Kidney epithelial cell (primary cell): ENCODE results near the gene ABI3BP. TPM values are rescaled to one million over a fixed set of nuclear protein-coding genes. Genes with fewer than 3 reads are reported as not detected.

Experiments used
- DNase-seq: peaks from one replicate; pipeline ENCODE4 v3.0.0-alpha.2; 2010; ENCODE audit warnings: low read depth
- H3K27me3 ChIP-seq: 2 replicates; pipeline ENCODE4 v1.6.0; 2011; ENCODE audit warnings: low read length; ENCODE audit not compliant: control insufficient read depth, insufficient read depth
- H3K36me3 ChIP-seq: 2 replicates; pipeline ENCODE4 v1.5.1; 2011; ENCODE audit warnings: low read length; ENCODE audit not compliant: control insufficient read depth, insufficient read depth
- H3K4me3 ChIP-seq: 2 replicates; pipeline ENCODE4 v1.5.1; 2011; ENCODE audit warnings: low read depth, mild to moderate bottlenecking, control low read depth, low read length
- total RNA-seq: library from RNA; depleted of rRNA; stranded (reverse); fragments of >200 nt; gene quantifications from 2 replicates; pipeline ENCODE4 v1.2.3, GENCODE V29; 2015
- TF ChIP-seq, protein P1 (sequence below): IDR thresholded peaks from 2 replicates; pipeline ENCODE4 v1.5.1; 2011; ENCODE audit warnings: mild to moderate bottlenecking, moderate library complexity, low read length, control low read depth, inconsistent platforms; ENCODE audit not compliant: insufficient read depth, poor library complexity, severe bottlenecking

The ABI3BP gene
- total RNA-seq, 1 donor from 2014 or later = 0.84 TPM

- Histone ChIP-seq H3K27me3 (no peaks in the 10 kb centered on the region), H3K36me3 (no peaks in the 10 kb centered on the region), H3K4me3 (no peak overlapping the region)
- peak; percentile 44 for DNase-seq
- TF ChIP-seq, protein P1, sequence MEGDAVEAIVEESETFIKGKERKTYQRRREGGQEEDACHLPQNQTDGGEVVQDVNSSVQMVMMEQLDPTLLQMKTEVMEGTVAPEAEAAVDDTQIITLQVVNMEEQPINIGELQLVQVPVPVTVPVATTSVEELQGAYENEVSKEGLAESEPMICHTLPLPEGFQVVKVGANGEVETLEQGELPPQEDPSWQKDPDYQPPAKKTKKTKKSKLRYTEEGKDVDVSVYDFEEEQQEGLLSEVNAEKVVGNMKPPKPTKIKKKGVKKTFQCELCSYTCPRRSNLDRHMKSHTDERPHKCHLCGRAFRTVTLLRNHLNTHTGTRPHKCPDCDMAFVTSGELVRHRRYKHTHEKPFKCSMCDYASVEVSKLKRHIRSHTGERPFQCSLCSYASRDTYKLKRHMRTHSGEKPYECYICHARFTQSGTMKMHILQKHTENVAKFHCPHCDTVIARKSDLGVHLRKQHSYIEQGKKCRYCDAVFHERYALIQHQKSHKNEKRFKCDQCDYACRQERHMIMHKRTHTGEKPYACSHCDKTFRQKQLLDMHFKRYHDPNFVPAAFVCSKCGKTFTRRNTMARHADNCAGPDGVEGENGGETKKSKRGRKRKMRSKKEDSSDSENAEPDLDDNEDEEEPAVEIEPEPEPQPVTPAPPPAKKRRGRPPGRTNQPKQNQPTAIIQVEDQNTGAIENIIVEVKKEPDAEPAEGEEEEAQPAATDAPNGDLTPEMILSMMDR = no peak
Observed at GRCh38 chr3:100844063-100844936, 148.9 kb downstream of the ABI3BP start.

DNA sequence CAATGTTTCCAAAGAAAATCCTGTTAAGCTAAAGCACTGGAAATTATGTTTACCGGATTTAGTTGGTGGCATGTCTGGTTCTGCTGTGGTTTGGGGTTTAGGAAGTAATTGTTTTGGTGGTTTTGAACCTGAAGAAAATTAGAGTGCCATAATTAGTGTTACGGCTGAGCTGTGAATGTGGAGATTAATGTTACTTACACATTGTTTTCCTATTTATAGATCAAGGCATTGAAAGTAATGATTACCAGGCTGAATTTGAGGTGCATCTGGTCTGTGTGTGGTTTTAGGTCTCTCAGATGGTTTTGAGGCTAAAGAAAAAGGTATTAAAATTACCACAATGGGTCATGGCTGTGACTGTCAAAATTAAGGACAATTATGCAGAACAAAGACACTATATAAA, 155.1 kb downstream of the ABI3BP start:
- H3K27me3 ChIP-seq = no peaks in the 10 kb centered on the region
- H3K4me3 ChIP-seq = no peak overlapping the region
- TF ChIP-seq, protein P1 = no peak
- H3K36me3 ChIP-seq = no peaks in the 10 kb centered on the region
- DNase-seq = no peak

GRCh38 chr3:100836661-100837060, 156.6 kb downstream of the ABI3BP start:
- no peak for DNase-seq
- no peaks in the 10 kb centered on the region for H3K27me3 ChIP-seq
- no peak overlapping the region for H3K4me3 ChIP-seq
- TF ChIP-seq, protein P1 = no peak
- no peaks in the 10 kb centered on the region for H3K36me3 ChIP-seq

- Histone ChIP-seq H3K4me3 (no peak overlapping the region), H3K27me3 (no peaks in the 10 kb centered on the region), H3K36me3 (no peaks in the 10 kb centered on the region)
- no peak for DNase-seq
- TF ChIP-seq, protein P1 = no peak
Observed at GRCh38 chr3:100834332-100834731, 158.9 kb downstream of the ABI3BP start.

DNA sequence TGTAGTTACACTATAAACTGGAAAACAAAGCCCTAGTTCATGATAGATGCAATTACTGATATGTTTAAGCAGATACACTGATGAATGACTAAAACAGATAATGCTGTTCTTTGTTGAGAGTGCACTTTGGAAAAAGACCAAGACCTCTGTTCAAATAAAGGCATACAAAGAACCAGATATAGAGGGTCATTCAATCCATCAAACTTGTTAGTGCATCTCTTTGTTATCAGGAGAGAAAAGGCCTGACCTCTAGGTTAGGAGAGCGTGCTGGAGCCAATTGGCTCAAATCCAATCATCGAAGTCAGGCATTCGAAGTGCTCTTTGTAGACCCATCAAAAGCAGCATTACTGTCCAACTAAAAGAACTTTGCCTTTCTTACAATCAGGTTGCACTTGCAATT, 159.7 kb downstream of the ABI3BP start:
- Histone ChIP-seq H3K36me3 (no peaks in the 10 kb centered on the region), H3K4me3 (no peak overlapping the region), H3K27me3 (no peaks in the 10 kb centered on the region)
- DNase-seq = no peak
- TF ChIP-seq, protein P1 = no peak

- Histone ChIP-seq H3K27me3 (no peaks in the 10 kb centered on the region), H3K4me3 (no peak overlapping the region), H3K36me3 (no peaks in the 10 kb centered on the region)
- DNase-seq = no peak
- TF ChIP-seq, protein P1 = no peak
Observed at GRCh38 chr3:100831629-100832028, 161.6 kb downstream of the ABI3BP start.
